KG1 (cell line): ENCODE results near the gene SPATA25.

Source experiments
- DNase-seq: peaks from one replicate; lab custom pipeline; 2025; lab: John Stamatoyannopoulos, UW

Gene SPATA25

GRCh38 chr20:45863543-45864470 lies 23.6 kb downstream of the SPATA25 start:
- DNase-seq = no peak

- DNase-seq = no peak
Observed at GRCh38 chr20:45861221-45862075, 26.0 kb downstream of the SPATA25 start.

- DNase-seq = no peak
Observed at GRCh38 chr20:45860560-45861220, 26.7 kb downstream of the SPATA25 start.

- no peak for DNase-seq
Observed at GRCh38 chr20:45859916-45860315, 27.5 kb downstream of the SPATA25 start.

- DNase-seq = no peak
Observed at GRCh38 chr20:45857882-45858216, 29.6 kb downstream of the SPATA25 start.

- DNase-seq = peak; percentile 99
Observed at GRCh38 chr20:45857114-45857881, 30.1 kb downstream of the SPATA25 start, which contains the start of the genes ACOT8 and ZSWIM3. TSS of gene ACOT8 (minus strand) at chr20:45857392. CDS start at chr20:45857315, 77 bp downstream. TSS of gene ZSWIM3 (plus strand) at chr20:45857614. CDS start at chr20:45857826, 212 bp downstream.

- no peak for DNase-seq
Observed at GRCh38 chr20:45853484-45853883, 33.9 kb downstream of the SPATA25 start.

- no peak for DNase-seq
Observed at GRCh38 chr20:45852326-45852725, 35.1 kb downstream of the SPATA25 start.

GRCh38 chr20:45851501-45851900 lies 35.9 kb downstream of the SPATA25 start:
- DNase-seq = no peak

- DNase-seq = no peak
Observed at GRCh38 chr20:45850926-45851325, 36.5 kb downstream of the SPATA25 start.

GRCh38 chr20:45850238-45850637 lies 37.2 kb downstream of the SPATA25 start:
- DNase-seq = no peak

GRCh38 chr20:45848969-45849582 lies 38.3 kb downstream of the SPATA25 start:
- DNase-seq = no peak

GRCh38 chr20:45848421-45848820 lies 39.0 kb downstream of the SPATA25 start:
- no peak for DNase-seq

GRCh38 chr20:45845452-45845851 lies 42.0 kb downstream of the SPATA25 start:
- no peak for DNase-seq

GRCh38 chr20:45843506-45843905 lies 43.9 kb downstream of the SPATA25 start:
- DNase-seq = no peak

- DNase-seq = no peak
Observed at GRCh38 chr20:45842169-45842812, 45.1 kb downstream of the SPATA25 start.

GRCh38 chr20:45841407-45842129 lies 45.9 kb downstream of the SPATA25 start:
- no peak for DNase-seq

- DNase-seq = no peak
Observed at GRCh38 chr20:45840700-45841198, 46.7 kb downstream of the SPATA25 start.

GRCh38 chr20:45836841-45837240 lies 50.6 kb downstream of the SPATA25 start:
- DNase-seq = no peak
